OCI-LY7 (cell line): ENCODE results near the gene PTPRT. TPM values are rescaled to one million over a fixed set of nuclear protein-coding genes. Genes with fewer than 3 reads are reported as not detected.

Experiments used
- Bru-seq: library from RNA; stranded (reverse); fragments of 400-500 nt; gene quantifications from one replicate; lab custom pipeline; 2021; lab: Mats Ljungman, UMichigan
- BruChase-seq, 2 experiments: library from RNA; stranded (reverse); fragments of 400-500 nt; gene quantifications; one replicate each; lab custom pipeline; 2021; lab: Mats Ljungman, UMichigan
- BruUV-seq: library from RNA; stranded (reverse); fragments of 400-500 nt; replicated peaks from 2 replicates; lab custom pipeline; 2021; lab: Mats Ljungman, UMichigan
- CTCF ChIA-PET: fragments of 300-600 bp; sonication (Branson Sonifier 250); formaldehyde crosslinking; loops from one replicate; lab custom pipeline; 2022; ENCODE audit warnings: antibody characterized with exemption; ENCODE audit not compliant: unreplicated experiment; lab: Charles Lee
- POLR2A ChIA-PET: fragments of 300-600 bp; sonication (Branson Sonifier 250); formaldehyde crosslinking; loops from one replicate; lab custom pipeline; 2022; ENCODE audit warnings: antibody characterized with exemption; lab: Charles Lee
- DNase-seq: peaks from one replicate; pipeline ENCODE4 v3.0.0-alpha.2; 2015; ENCODE audit warnings: low spot score
- H2AFZ ChIP-seq: fragments of 200-600 bp; sonication (generic), shearing (Covaris generic); 2 replicates; pipeline ENCODE4 v1.6.1; 2014; ENCODE audit warnings: mild to moderate bottlenecking, antibody characterized with exemption, low read length, moderate library complexity
- H3K27ac ChIP-seq: fragments of 200-600 bp; sonication (generic); 2 replicates; pipeline ENCODE4 v1.5.1; 2014; ENCODE audit warnings: mixed run types, low read depth, mild to moderate bottlenecking, moderate library complexity, low read length, inconsistent platforms; ENCODE audit not compliant: poor library complexity, severe bottlenecking
- H3K36me3 ChIP-seq: fragments of 200-600 bp; sonication (generic); 2 replicates; pipeline ENCODE4 v1.6.1; 2014; ENCODE audit warnings: mild to moderate bottlenecking, antibody characterized with exemption, low read length, moderate library complexity, mixed read lengths; ENCODE audit not compliant: insufficient read depth
- H3K4me1 ChIP-seq: fragments of 200-600 bp; sonication (generic); 2 replicates; pipeline ENCODE4 v1.5.1; 2014; ENCODE audit warnings: mild to moderate bottlenecking, low read length; ENCODE audit not compliant: insufficient read depth, poor library complexity, severe bottlenecking
- H3K4me2 ChIP-seq: fragments of 200-600 bp; sonication (generic); 2 replicates; pipeline ENCODE4 v1.6.1; 2014; ENCODE audit warnings: mild to moderate bottlenecking, low read length
- H3K4me3 ChIP-seq: fragments of 200-600 bp; sonication (generic); 2 replicates; pipeline ENCODE4 v1.5.1; 2014; ENCODE audit warnings: mild to moderate bottlenecking, low read depth, low read length; ENCODE audit not compliant: poor library complexity, severe bottlenecking
- H3K79me2 ChIP-seq: fragments of 200-600 bp; sonication (generic); 2 replicates; pipeline ENCODE4 v1.6.1; 2016; ENCODE audit warnings: low read depth, mild to moderate bottlenecking, low read length, moderate library complexity, mixed read lengths; ENCODE audit not compliant: insufficient read depth
- H3K9me2 ChIP-seq: fragments of 200-600 bp; sonication (generic); 2 replicates; pipeline ENCODE4 v1.6.1; 2016; ENCODE audit warnings: mild to moderate bottlenecking, low read length, mixed read lengths; ENCODE audit not compliant: insufficient read depth
- H3K9me3 ChIP-seq: fragments of 200-600 bp; sonication (generic); 2 replicates; pipeline ENCODE4 v1.6.1; 2014; ENCODE audit warnings: mild to moderate bottlenecking, mixed run types, low read length, mixed read lengths
- H4K20me1 ChIP-seq: fragments of 200-600 bp; sonication (generic); 2 replicates; pipeline ENCODE4 v1.6.1; 2014; ENCODE audit warnings: mild to moderate bottlenecking, antibody characterized with exemption, low read length, moderate library complexity, mixed read lengths; ENCODE audit not compliant: insufficient read depth
- EZH2phosphoT487 ChIP-seq: fragments of 200-600 bp; sonication (generic); IDR thresholded peaks from 2 replicates; pipeline ENCODE4 v1.6.1; 2018; ENCODE audit warnings: low read depth, borderline replicate concordance, mild to moderate bottlenecking, mixed run types, antibody characterized with exemption, low read length, moderate library complexity, mixed read lengths
- intact Hi-C: fragments of 100-400 bp; cut with micrococcal nuclease; formaldehyde crosslinking; loops from one replicate; pipeline ENCODE4 v1.10.0; 2022; ENCODE audit not compliant: unreplicated experiment
- long read RNA-seq: library from polyadenylated mRNA; stranded (forward); transcript quantifications from one replicate; pipeline ENCODE4 v2.0.0, GENCODE V29; 2022
- total RNA-seq, 2 experiments: library from RNA; depleted of rRNA in 1 of 2; stranded (reverse); fragments of >200 nt in 1 of 2; shearing (Covaris generic) in 1 of 2; gene quantifications; 2 replicates each; pipeline ENCODE4 v1.2.3, GENCODE V29; 2014 to 2022
- TF ChIP-seq, protein P1 (sequence below): fragments of 200-600 bp; sonication (generic); conservative IDR thresholded peaks from 2 replicates; pipeline ENCODE4 v1.5.1; 2014; ENCODE audit warnings: mild to moderate bottlenecking, antibody characterized with exemption, low read length, moderate library complexity, mixed read lengths

PTPRT gene
- total RNA-seq (2014; rRNA removed; shearing (Covaris generic)) (not detected in 2 replicates), total RNA-seq (2022) (not detected in 2 replicates), Bru-seq, nascent RNA (percentile 1 among the genes with signal in this experiment), BruChase-seq, experiment 1, labeled RNA remaining after a 6-hour chase (percentile 0 among the genes with signal in this experiment), BruChase-seq, experiment 2, labeled RNA remaining after a 2-hour chase (percentile 1 among the genes with signal in this experiment)
- long read RNA-seq: 0 reads

DNA sequence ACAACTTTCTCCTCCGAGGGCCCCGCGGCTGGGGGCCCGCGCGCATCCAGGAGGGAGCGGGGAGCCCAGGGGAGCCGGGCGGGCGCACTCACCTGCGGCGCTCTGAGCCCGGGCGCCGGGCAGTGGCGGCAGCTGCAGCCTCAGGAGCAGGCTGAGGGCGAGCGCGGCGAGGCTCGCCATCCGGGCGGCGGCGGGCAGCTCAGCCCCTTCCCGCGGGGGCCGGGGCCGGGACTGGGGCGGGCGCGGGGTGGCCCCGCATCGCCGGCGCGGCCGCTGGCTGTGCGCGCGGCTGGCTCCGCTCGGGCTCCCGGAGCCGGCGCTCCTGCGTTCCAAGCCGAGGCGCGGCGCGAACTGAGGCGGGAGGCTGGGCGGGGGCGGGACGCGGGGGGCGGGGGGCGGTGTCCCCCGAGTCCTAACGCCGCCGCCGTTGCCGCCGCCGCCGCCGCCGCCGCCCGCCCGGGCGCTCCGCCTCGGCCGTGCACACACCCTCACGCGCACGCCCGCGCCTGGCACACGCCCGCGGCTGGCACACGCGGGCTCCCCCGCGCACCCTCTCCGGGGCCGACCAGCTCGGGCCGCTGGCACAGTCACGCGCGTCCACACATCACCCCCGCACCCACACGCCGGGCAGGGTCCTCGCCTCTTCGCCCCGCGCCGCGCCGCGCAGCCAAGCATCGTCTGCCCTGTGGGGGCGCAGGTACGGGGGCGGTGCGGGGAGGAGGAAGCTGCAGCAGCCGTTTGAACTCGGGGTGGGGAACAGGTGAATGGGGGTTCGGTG lies at the start of gene PTPRT:
TSS of gene PTPRT (minus strand) at position 353 of the 778 bp plus-strand sequence. CDS start at position 180, 173 bp downstream.
- H3K9me2 ChIP-seq: no peaks in the 10 kb centered on the region
- no peak for TF ChIP-seq EZH2phosphoT487
- TF ChIP-seq, protein P1, sequence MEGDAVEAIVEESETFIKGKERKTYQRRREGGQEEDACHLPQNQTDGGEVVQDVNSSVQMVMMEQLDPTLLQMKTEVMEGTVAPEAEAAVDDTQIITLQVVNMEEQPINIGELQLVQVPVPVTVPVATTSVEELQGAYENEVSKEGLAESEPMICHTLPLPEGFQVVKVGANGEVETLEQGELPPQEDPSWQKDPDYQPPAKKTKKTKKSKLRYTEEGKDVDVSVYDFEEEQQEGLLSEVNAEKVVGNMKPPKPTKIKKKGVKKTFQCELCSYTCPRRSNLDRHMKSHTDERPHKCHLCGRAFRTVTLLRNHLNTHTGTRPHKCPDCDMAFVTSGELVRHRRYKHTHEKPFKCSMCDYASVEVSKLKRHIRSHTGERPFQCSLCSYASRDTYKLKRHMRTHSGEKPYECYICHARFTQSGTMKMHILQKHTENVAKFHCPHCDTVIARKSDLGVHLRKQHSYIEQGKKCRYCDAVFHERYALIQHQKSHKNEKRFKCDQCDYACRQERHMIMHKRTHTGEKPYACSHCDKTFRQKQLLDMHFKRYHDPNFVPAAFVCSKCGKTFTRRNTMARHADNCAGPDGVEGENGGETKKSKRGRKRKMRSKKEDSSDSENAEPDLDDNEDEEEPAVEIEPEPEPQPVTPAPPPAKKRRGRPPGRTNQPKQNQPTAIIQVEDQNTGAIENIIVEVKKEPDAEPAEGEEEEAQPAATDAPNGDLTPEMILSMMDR: no peak
- ChIA-PET CTCF (no interaction called here), POLR2A (no interaction called here)
- no peaks in the 10 kb centered on the region for H3K79me2 ChIP-seq
- no peaks in the 10 kb centered on the region for H3K9me3 ChIP-seq
- no peak within 1 kb of the TSS for H2AFZ ChIP-seq
- H3K4me2 ChIP-seq: no peak within 1 kb of the TSS
- intact Hi-C loops: loop anchor here (5.0 kb wide), 2 partner anchors 1232 to 1452 kb away; no protein-coding TSS in a partner anchor
- H4K20me1 ChIP-seq: no peaks in the 10 kb centered on the region
- BruUV-seq: no TSS peak
- H3K4me1 ChIP-seq: no peaks in the 10 kb centered on the region
- no peak within 1 kb of the TSS for H3K4me3 ChIP-seq
- no peak within 1 kb of the TSS for H3K27ac ChIP-seq
- H3K36me3 ChIP-seq: no peaks in the 10 kb centered on the region
- DNase-seq: no peak

- CTCF ChIA-PET: no interaction called here
- intact Hi-C loops: no loop called here
- no peak for TF ChIP-seq EZH2phosphoT487
- TF ChIP-seq, protein P1: no peak
- no peaks in the 10 kb centered on the region for H3K9me2 ChIP-seq
- no peaks in the 10 kb centered on the region for H3K4me1 ChIP-seq
- H4K20me1 ChIP-seq: no peaks in the 10 kb centered on the region
- peak; percentile 23 for DNase-seq
- H3K36me3 ChIP-seq: no peaks in the 10 kb centered on the region
- H3K9me3 ChIP-seq: no peaks in the 10 kb centered on the region
- BruUV-seq: no TSS peak
- H3K4me3 ChIP-seq: no peak overlapping the region
- no peak overlapping the region for H3K4me2 ChIP-seq
- POLR2A ChIA-PET: no interaction called here
- H3K27ac ChIP-seq: no peak overlapping the region
- H2AFZ ChIP-seq: peak overlapping the region; percentile 39; the same call in 1 of the 2 replicates
- H3K79me2 ChIP-seq: no peaks in the 10 kb centered on the region
Measured at GRCh38 chr20:43238833-43239232, 49.1 kb upstream of the PTPRT start.

DNA sequence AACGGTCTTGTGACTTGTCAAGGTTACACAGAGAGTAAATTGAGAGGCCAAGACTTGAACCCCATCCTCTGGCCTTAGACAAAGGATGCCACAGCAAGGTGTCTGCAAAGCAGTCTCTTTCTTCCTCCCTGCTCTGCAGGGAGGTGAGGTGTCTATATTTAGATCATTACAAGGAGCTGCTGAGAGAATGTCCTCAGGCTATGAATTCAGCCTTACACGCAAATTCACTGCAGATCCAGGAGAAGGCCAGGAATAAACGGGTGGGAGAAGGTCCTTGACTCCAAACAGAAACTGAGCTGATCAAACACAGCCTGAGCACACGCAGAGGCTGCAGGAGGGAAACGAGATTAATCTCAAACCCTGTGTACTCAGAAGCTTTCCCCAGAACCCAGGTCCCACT lies 48.6 kb upstream of the PTPRT start:
- TF ChIP-seq, protein P1: no peak
- TF ChIP-seq EZH2phosphoT487: no peak
- intact Hi-C loops: no loop called here
- no peaks in the 10 kb centered on the region for H3K4me1 ChIP-seq
- ChIA-PET POLR2A (no interaction called here), CTCF (no interaction called here)
- H3K4me2 ChIP-seq: no peak overlapping the region
- BruUV-seq: no TSS peak
- no peak for DNase-seq
- H3K4me3 ChIP-seq: no peak overlapping the region
- H4K20me1 ChIP-seq: no peaks in the 10 kb centered on the region
- H2AFZ ChIP-seq: no peak overlapping the region
- no peaks in the 10 kb centered on the region for H3K9me2 ChIP-seq
- H3K9me3 ChIP-seq: no peaks in the 10 kb centered on the region
- no peaks in the 10 kb centered on the region for H3K79me2 ChIP-seq
- no peaks in the 10 kb centered on the region for H3K36me3 ChIP-seq
- H3K27ac ChIP-seq: no peak overlapping the region
